HG03354 (cell line): ENCODE measurements around the gene DCAKD.

Experiments used
- ATAC-seq: cut with Tn5 transposase; IDR thresholded peaks from one replicate; pipeline ENCODE4 v1.9.1; 2021; ENCODE audit warnings: mild to moderate bottlenecking; ENCODE audit not compliant: unreplicated experiment, poor library complexity, severe bottlenecking

DCAKD gene, protein sequence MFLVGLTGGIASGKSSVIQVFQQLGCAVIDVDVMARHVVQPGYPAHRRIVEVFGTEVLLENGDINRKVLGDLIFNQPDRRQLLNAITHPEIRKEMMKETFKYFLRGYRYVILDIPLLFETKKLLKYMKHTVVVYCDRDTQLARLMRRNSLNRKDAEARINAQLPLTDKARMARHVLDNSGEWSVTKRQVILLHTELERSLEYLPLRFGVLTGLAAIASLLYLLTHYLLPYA

DNA sequence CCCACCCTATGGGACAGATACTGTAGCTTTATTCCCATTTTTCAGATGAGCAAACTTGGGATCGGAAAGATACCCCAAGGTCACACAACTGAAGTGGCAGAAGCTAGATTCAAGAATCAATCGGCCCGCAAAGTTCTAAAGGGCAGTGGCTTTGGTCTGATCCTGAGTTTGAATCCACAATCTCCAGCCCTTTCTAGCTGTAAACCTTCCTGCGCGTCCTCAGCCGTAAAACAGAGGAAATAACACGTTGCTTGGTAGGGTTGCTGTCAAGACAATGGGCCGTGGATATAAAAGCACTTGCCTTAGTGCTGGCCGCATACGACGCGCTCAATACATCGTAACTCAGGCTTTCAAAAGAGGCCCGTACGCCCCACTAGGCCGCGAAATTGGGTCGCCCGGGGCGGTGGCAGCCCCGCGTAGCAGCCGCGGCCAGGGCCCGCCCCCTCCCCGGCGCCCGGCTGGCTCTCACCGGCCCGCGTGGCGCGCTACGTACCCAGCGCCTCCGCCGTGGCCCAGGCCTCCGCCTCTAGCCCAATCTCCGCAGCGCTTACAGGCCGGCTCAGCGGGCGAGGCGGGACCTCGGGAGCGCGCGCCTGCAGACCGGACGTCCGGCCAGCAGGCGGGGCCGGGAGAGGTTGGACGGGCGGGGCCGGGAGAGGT, at the start of gene DCAKD:
DCAKD (minus strand) TSS at position 573 of the 660 bp plus-strand sequence. CDS start 16,747 bp downstream, outside the sequence.
- ATAC-seq, result peak; percentile 93

DNA sequence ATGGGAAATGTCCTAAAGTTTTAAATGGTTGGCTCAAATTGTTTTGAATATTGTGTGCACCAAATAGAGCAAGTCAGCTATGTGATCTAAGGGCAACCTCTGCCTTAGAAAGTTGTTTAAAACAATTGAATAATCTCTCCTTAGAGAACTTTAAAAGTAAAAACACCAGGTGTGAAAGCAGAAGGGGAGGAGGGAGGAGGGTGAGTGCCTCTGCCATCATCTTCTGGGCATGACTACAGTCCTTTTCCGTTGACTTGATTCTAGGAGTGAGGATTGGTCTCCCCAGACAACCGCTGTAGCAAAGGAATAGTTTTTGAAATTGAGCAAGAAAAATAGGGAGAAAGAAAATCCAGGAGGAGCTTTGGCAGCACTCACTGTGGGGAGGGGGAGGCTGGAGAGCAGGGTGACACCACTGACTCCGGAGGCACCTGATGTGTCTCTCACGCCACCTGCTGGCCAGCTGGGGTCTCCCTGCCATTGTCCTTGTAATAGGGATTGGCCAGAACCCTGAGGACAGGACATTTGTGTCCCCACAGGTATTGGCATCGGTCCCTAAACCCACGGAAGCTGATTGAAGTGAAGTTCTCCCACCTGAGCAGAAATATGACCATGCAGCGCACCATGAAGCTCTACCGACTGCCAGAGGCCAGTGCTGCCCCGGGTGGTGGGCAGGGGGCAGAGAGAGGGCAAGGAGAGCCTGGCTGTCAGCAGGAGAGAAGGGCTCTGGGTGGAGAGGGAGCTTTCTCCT, 47.6 kb upstream of the DCAKD start:
- ATAC-seq, result peak; percentile 49

DNA sequence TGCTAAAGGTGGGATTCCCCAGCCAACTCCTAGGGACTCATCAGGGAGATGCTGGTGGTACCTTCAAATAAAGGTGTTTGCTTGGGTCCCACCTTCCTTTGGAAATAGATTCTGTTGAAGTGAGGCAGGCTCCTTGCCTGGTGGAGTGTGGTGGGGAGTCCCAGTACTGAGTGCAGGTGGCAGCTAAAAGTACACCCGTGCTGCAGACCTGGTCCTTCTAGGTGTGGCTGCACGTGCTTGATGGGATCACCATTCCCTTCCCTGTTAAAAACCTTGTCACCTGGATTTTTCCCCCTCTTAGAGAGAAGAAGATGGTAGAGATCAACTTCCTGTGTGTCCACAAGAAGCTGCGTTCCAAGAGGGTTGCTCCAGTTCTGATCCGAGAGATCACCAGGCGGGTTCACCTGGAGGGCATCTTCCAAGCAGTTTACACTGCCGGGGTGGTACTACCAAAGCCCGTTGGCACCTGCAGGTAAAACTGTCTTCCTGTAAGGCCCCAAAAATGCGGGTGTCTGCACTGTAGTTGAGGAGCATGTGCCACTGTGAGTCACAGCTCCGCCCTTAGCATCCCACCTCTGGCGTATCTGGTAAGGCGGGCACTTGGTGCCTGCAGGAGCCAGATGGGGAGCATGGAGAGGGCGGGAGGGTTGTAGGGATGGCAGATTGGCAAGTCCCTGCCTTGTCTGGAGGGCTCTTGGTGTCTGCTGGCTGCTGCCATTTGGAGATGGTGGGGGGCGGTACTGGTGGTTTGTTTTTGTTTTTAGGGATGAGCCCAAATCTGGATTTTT, 46.8 kb upstream of the DCAKD start:
- ATAC-seq, result no peak

DNA sequence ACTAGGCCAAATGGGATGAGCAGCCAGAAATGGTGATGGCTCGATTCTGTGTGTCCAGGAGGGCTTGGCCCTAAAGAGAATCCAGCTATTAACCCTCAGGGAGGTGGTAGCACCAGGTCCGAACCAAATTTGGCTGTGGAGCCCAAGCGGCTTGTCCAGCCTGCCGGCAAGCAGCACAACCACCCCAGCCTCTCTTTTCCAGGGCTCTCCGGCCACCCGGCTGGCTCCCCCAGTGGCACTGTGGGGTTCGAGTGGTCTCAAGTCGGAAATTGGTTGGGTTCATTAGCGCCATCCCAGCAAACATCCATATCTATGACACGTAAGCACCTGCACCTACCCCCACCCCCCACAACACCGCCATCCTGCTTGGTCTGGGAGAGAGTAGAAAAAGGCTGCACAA, 45.5 kb upstream of the DCAKD start:
- no peak for ATAC-seq

DNA sequence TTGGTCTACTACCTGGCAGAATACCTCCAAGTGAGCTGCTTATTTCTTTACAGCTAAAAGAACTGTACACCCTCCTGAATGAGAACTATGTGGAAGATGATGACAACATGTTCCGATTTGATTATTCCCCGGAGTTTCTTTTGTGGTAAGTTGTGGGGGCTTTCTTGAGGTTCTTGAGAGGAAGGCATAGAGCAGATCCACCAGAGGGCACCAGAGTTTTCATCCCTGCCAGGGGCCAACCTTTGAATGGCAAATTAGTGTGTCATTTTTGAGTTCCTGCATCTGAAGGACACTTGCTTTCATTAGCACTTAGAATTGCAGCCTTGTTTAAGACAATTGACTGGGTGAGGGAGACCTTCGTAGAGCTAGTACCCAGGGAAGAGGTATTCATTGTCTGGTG, 44.7 kb upstream of the DCAKD start:
- no peak for ATAC-seq

DNA sequence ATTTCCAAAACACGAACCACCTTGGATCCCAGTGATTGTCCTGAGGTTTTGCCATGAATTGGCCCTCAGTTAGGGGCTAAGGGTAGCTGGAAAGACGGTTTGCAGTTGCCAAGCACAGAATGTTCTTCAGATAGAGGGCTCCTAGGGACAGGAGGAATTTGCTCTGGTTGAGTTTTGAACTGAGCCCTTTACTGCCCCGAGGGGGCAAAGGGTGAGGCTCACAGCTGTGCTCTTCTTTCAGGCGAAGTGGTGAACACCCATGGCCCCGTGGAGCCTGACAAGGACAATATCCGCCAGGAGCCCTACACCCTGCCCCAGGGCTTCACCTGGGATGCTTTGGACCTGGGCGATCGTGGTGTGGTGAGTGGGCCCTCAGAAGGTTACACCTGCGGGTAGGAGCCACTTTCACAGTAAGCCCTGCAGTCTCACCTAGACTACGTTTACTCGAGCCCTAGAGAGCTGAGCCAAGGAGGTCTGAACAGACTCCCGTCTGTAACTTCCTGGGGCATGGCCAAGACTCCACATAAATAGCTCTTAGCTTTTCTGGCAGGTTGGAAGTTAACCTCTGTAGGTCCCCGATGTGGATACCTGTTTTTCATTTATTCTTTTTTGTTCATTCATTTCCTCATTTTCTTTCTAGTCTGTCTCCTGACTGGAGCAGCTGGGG, 42.1 kb upstream of the DCAKD start:
- ATAC-seq, result no peak

DNA sequence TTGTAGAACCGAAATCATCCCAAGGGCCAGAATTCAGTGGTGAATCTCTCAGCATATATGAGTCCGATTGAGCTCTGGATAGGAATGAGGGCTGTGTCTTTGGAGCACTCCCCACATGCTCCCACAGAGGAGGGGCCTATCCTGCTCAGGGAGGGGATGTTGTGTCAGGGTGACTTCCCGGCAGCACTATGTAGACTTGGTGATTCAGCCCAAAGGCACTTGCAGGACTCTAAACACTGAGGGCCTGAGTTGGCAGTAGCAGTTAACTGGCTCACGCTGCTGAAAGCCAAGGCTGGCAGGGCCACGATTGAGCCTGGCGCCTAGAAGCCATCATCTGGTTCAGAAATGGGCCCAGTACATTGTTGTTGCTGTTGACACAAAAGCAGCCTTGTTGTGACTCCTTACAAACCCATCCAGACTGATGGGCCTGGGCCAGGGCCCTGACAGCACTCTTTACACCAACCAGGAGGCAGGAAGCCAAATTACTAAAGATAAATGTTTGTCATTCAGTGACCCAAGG, 41.5 kb upstream of the DCAKD start:
- ATAC-seq, result no peak

DNA sequence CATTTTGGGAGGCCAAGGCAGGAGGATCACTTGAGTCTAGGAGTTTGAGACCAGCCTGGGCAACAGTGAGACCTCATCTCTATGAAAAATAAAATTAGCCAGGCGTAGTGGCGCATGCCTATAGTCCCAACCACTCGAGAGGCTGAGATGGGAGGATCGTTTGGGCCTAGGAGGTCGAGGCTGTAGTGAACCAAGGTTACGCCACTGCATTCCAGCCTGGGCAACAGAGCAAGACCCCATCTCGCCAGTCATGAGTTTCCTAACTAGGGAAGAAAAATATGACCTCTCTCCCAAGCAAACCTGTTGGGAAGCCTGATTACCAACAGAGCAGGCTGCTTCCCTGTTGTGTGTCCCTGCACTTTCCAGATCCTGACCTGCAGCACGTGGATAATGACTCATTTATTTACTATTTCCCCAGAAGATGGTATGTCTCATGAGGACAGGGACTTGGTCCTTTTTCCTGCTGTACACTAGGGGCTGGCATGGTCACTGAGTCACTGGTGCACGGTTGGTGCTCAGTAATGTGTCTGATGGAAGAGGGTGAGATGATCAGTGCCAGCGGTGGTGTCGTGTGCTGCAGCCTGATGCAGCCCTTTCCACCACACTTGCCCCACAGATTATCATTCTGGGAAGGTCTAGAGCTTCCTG, 40.5 kb upstream of the DCAKD start:
- no peak for ATAC-seq

DNA sequence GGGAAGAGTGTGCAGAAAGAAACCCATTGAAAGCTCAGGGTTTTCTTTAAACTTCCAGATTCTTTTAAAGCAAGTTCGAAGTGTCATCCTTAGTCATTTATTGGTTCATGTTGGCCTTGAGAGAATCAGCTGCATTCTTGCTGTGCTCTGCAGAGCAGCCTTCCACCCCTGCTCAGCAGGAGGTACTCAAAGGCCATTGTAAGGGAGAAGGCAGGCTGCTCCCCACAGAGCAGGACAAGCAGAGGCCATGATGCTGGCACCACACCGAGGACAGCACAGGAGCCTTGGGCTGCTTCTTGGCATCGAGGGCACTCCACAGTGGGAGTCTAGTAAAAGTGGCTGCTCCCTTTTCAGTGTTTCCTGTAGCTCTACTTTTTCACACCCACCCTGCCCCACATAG, 39.3 kb upstream of the DCAKD start:
- no peak for ATAC-seq

DNA sequence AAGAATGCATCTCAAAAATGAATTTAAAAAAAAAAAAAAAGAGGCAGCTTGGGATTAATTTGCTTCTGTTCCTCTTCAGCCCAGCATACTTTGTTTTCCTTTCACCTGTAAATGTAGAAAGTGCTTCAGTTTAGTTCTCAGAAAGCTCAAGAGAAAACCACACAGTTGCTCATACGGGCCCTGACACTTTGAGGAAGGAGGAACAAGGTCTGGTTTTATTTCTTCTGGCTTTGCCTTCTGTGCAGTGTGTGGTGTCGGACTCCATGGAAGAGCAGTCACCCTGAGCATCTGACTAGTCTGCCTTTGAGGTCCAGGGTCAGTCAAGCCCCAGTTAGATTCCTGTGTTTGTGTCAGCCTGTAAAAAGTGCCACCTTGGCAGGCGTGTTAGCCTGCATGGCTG, 37.3 kb upstream of the DCAKD start:
- ATAC-seq, result no peak

DNA sequence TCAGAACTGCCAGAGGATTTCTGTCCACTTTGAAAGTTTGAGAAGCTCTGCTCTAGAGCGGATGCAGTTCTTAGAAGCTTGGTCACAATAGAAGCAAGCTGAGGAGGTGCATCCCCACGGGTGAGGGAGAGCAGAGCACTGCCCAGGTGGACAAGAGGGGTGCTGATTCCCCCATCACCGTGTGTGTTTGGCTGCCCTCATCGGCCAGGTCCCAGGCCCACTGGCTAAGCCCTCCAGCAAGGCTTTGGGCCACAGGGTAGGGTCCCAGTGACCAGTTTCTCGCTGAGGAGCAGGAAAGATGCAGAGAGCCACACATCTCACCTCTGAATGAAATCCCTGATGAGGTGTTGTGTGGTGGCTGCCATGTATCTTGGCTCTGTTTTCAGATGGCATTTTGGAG, 36.5 kb upstream of the DCAKD start:
- no peak for ATAC-seq

DNA sequence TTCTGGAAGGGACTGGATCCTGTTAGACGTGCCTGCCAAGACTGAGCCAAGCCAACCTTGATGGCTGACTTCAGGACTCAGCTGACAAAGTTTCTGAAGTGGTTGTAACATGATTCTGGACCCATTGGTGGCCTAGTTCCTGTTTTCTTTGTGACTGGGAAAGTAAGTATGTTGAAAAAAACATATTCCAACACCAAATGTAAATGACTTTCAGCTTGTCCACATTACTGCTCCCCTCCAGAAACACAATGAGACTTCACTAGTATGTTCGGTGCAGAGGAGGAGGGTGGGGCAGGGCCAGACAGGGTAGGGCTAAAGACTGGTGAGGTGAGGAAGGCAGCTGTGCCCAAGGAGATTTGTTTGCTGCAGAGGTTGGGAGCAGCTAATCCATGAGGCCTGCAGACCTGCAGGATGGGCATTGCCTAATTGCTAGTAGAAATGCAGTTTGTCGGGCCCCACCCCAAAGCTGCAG, 36.1 kb upstream of the DCAKD start:
- no peak for ATAC-seq

DNA sequence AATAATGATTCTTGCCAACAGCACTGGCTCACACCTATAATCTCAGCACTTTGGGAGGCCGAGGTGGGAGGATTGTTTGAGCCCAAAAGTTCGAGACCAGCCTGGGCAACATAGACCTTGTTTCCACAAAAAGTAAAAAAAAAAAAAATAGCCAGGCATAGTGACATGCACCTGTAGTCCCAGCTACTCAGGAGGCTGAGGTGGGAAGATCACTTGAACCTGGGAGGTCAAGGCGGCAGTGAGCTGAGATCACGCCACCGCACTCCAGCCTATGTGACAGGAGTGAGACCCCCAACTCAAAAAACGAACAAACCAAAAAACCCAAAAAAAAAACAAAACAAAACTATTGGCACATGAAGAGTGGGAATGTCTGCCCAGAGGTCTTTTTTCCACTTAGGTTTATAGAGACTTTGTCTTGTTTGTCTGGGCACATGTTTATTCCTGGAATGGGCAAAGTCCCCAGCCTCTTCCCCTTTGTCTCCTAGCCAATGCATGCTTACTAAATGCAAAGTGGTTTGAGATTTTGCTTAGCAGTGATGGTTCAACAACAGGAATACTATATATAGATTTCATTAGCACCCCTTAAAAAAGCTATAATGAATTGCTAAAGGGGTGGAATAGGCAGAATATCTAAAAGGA, 35.6 kb upstream of the DCAKD start:
- ATAC-seq, result no peak

DNA sequence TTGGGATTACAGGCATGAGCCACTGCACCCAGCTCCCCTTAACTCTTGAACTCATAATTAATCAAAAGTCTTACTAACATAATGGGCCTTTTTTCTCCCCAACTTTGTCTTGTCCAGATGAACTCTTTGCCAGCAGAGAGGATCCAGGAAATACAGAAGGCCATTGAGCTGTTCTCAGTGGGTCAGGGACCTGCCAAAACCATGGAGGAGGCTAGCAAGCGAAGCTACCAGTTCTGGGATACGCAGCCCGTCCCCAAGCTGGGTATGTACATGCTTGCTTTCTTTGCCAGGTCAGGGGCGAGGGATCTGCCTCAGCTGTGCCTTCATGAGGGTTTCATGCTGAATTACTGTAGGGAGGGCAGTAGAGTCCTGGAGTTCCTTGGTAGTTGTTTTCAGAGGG, 35.0 kb upstream of the DCAKD start:
- no peak for ATAC-seq

DNA sequence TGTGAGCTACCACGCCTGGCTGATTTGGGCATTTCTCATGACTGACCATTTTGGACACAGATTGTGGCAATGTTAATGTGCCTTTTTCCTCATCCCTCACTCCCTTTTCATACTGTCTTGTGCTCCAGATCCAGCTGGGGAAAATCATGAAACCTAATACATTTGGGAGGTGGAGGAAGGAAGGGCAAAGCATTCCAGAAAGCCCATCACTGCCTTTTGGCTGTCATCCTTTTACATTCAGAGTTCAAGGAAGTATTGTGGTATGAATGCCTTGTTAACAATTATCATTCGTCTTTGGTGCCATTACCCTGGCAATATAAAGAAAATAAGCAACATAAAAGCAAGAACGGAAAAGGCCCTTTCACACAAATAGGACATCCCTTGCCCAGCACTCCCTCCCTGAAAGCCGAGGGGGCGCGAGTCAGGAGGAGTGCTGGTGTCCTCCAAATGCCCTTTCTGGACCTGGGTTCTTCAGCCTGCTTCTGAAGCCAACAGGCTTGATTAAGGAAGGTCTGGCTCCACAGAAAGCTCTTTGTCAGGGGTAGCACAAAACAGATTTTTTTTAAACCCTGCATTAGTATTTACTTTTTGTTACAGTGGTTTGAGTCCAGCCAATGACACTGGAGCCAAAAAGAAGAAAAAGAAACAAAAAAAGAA, 29.7 kb upstream of the DCAKD start:
- no peak for ATAC-seq

DNA sequence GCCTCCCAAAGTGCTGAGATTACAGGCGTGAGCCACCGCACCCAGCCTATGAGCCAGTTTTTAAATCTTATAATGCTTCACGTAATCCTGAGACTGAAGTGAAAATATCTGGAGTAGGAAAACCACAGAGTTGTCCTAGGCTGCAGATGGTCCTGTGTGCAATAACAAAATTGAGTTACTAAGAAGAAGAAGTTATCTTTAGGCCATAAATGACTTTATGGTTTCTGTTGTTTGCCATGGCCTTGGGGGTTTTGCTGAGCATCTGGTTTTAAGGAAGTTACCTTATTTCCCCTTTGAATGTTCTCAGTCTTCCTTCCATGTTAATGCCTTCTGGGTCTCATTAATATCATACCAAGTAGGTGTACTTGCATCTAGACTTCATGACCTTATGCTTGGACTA, 26.2 kb upstream of the DCAKD start:
- no peak for ATAC-seq

DNA sequence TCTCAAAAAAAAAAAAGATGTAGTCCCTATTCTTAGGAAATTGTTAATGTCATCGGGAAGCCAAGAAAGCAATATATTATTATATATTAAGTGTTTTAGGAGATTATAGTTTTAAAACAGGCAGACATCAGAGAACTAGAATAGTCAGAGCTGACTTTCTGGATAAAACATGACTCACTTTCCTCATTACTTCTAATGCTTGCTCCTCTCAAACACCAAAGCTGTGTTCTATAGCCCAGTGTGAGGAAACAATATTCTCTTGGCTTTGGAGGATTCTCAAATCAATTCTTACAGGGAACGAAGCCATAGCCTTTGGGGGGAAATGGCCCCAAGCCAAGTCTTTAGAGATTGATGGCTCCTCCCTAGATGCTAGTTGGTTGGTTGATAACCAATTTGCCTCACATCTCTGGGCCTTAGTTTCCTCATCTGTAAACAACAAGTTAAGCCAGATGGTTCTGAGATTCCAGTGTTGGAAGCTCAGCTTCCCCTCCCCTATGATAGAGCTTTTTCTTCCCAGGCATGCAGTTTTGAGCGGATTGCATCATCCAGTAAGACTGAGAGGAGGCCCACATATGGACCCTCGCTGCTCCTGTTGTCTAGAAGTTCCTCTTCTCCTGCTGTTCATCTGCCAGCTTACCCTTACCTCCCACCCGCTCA, 22.1 kb upstream of the DCAKD start:
- no peak for ATAC-seq

DNA sequence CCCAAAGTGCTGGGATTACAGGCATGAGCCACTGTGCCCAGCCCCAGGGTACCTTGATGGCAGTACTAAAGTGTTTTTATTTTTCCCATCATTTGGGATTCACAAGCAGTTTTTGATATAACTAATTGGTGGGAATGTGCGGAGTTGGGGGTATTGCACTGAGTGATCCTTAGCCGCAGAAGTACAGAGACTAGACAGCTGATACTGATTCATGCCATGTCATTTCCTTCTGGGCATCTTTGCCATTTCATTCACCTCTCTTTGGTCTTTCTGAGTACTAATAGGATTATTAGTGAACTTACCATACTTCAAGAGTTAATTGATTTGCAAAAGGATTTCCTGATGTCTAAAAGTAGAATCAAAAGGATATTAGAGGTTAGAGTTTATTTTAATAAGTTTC, 19.4 kb upstream of the DCAKD start:
- ATAC-seq, result no peak
